Stimulated activated CD8-positive, alpha-beta memory T cell treated with anti-CD3 and anti-CD28 coated beads, Interleukin-2, amount 100 ng/mL, for 1 hour (primary cell): ENCODE results near the gene OXSR1.
"Not testable (repeated sequence)": the region's sequence is repeated elsewhere in the genome, so short reads cannot be mapped to it uniquely, and the experiment has no call there.

Source experiments
- DNase-seq, 2 donors: peaks; one replicate each; pipeline ENCODE4 v3.0.0-alpha.2; 2020; ENCODE audit warnings: low read depth in 2 of 2

OXSR1 gene

GRCh38 chr3:38141952-38142273, 23.4 kb upstream of the OXSR1 start:
- DNase-seq = no peak

- DNase-seq = no peak
Observed at GRCh38 chr3:38142959-38143358, 22.4 kb upstream of the OXSR1 start.

GRCh38 chr3:38143511-38143910, 21.8 kb upstream of the OXSR1 start:
- DNase-seq = no peak

GRCh38 chr3:38146504-38146903, 18.8 kb upstream of the OXSR1 start:
- DNase-seq = no peak

- DNase-seq = no peak
Observed at GRCh38 chr3:38147421-38147820, 17.9 kb upstream of the OXSR1 start.

GRCh38 chr3:38148311-38148882, 16.9 kb upstream of the OXSR1 start:
- DNase-seq = no peak

- no peak for DNase-seq
Observed at GRCh38 chr3:38149708-38150107, 15.6 kb upstream of the OXSR1 start.

- no peak for DNase-seq
Observed at GRCh38 chr3:38150780-38151528, 14.4 kb upstream of the OXSR1 start.

- no peak for DNase-seq
Observed at GRCh38 chr3:38151667-38152265, 13.6 kb upstream of the OXSR1 start.

GRCh38 chr3:38152609-38153008, 12.7 kb upstream of the OXSR1 start:
- no peak for DNase-seq

GRCh38 chr3:38153221-38153620, 12.1 kb upstream of the OXSR1 start:
- DNase-seq = no peak

- DNase-seq = no peak
Observed at GRCh38 chr3:38154033-38154494, 11.3 kb upstream of the OXSR1 start.

- no peak for DNase-seq
Observed at GRCh38 chr3:38154625-38155255, 10.6 kb upstream of the OXSR1 start.

- DNase-seq = no peak
Observed at GRCh38 chr3:38155825-38156224, 9.5 kb upstream of the OXSR1 start.

- DNase-seq = no peak
Observed at GRCh38 chr3:38157117-38157516, 8.2 kb upstream of the OXSR1 start.

- no peak for DNase-seq
Observed at GRCh38 chr3:38157595-38157994, 7.7 kb upstream of the OXSR1 start.

GRCh38 chr3:38158472-38158871, 6.9 kb upstream of the OXSR1 start:
- no peak for DNase-seq

- DNase-seq = not testable (repeated sequence)
Observed at GRCh38 chr3:38160704-38161103, 4.6 kb upstream of the OXSR1 start.

- no peak for DNase-seq
Observed at GRCh38 chr3:38163117-38163840, 2.1 kb upstream of the OXSR1 start.

- DNase-seq = no peak
Observed at GRCh38 chr3:38163841-38164642, 1.3 kb upstream of the OXSR1 start.

GRCh38 chr3:38164643-38164951, 740 bp upstream of the OXSR1 start:
- no peak for DNase-seq
